ENCODE measurements around the gene OSBPL9.

- TF ChIP-seq POLR2AphosphoS5 (IDR thresholded peaks at IDR 0.05; ENCODE audit: low read depth): no peak
- TF ChIP-seq, protein P1, sequence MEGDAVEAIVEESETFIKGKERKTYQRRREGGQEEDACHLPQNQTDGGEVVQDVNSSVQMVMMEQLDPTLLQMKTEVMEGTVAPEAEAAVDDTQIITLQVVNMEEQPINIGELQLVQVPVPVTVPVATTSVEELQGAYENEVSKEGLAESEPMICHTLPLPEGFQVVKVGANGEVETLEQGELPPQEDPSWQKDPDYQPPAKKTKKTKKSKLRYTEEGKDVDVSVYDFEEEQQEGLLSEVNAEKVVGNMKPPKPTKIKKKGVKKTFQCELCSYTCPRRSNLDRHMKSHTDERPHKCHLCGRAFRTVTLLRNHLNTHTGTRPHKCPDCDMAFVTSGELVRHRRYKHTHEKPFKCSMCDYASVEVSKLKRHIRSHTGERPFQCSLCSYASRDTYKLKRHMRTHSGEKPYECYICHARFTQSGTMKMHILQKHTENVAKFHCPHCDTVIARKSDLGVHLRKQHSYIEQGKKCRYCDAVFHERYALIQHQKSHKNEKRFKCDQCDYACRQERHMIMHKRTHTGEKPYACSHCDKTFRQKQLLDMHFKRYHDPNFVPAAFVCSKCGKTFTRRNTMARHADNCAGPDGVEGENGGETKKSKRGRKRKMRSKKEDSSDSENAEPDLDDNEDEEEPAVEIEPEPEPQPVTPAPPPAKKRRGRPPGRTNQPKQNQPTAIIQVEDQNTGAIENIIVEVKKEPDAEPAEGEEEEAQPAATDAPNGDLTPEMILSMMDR (conservative IDR thresholded peaks at IDR 0.05; ENCODE audit: low read depth in 2 of 2): no peak
- no peak for TF ChIP-seq REST (IDR thresholded peaks at IDR 0.05; ENCODE audit: unreplicated experiment)
- no peak for TF ChIP-seq EZH2 (IDR thresholded peaks at IDR 0.05; ENCODE audit: low read depth, unreplicated experiment)
- TF ChIP-seq EZH2phosphoT487 (IDR thresholded peaks at IDR 0.05; ENCODE audit: unreplicated experiment): no peak
- TF ChIP-seq ZNF462 (CRISPR knock-in tag; IDR thresholded peaks at IDR 0.05): no peak
- TF ChIP-seq CREB1 (CRISPR knock-in tag; IDR thresholded peaks at IDR 0.05; ENCODE audit: low read depth): no peak
- TF ChIP-seq ETS1 (IDR thresholded peaks at IDR 0.05): no peak
- TF ChIP-seq JUNB (IDR thresholded peaks at IDR 0.05; ENCODE audit: unreplicated experiment): no peak
These were observed 99.9 kb downstream of the OSBPL9 start for GRCh38 chr1:51716746-51717145.
